ENCODE results near the gene PDSS2.

The PDSS2 gene

DNA sequence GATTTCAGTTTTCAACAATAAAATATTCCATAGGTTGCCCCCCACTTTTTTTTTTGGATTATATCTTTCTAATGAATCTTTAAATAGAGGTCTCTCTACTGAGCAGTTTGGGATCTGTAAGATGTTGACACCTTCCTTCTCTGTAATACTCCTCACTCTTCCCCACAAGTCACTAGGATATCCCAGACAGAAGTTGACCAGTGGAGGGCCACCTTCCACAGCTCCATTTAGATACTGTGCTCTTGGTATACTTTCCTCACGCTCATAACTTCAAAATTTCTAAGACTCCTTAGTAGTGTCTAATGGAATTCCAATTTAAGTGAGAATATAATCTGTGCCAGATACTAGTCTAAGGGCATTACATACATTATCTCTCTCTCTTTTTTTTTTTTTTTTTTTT, 185.1 kb downstream of the PDSS2 start:
- TF ChIP-seq, protein P1, sequence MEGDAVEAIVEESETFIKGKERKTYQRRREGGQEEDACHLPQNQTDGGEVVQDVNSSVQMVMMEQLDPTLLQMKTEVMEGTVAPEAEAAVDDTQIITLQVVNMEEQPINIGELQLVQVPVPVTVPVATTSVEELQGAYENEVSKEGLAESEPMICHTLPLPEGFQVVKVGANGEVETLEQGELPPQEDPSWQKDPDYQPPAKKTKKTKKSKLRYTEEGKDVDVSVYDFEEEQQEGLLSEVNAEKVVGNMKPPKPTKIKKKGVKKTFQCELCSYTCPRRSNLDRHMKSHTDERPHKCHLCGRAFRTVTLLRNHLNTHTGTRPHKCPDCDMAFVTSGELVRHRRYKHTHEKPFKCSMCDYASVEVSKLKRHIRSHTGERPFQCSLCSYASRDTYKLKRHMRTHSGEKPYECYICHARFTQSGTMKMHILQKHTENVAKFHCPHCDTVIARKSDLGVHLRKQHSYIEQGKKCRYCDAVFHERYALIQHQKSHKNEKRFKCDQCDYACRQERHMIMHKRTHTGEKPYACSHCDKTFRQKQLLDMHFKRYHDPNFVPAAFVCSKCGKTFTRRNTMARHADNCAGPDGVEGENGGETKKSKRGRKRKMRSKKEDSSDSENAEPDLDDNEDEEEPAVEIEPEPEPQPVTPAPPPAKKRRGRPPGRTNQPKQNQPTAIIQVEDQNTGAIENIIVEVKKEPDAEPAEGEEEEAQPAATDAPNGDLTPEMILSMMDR (IDR thresholded peaks at IDR 0.05; ENCODE audit: borderline replicate concordance, control extremely low read depth, extremely low read depth, insufficient read depth, missing control alignments): no peak
- DNase-seq (ENCODE audit: low spot score): no peak
- in situ Hi-C loops (cut with MboI; ENCODE audit: low sequenced_read_pairs, unreplicated experiment): no loop called here

DNA sequence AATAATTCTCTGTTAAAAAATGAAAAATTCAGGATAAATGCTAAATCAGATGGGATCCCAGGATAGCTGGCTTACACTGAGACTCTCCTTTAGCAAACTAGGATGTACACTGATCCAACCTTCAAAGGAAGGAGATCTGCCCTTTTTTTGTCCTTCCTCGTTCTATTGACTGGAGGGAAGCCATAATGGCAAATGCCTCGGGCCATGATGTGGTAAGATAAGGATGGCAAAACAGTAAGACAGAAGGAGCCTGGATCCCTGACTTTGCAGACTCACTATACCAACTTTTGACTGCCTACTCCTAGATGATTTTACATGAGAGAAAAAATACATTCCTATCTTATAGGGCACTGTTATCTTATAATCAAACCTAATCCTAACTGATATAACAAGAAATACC, 187.1 kb downstream of the PDSS2 start:
- no peak for DNase-seq (ENCODE audit: low spot score)
- in situ Hi-C loops (cut with MboI; ENCODE audit: low sequenced_read_pairs, unreplicated experiment): no loop called here
- TF ChIP-seq, protein P1 (IDR thresholded peaks at IDR 0.05; ENCODE audit: borderline replicate concordance, control extremely low read depth, extremely low read depth, insufficient read depth, missing control alignments): no peak

- TF ChIP-seq, protein P1 (IDR thresholded peaks at IDR 0.05; ENCODE audit: borderline replicate concordance, control extremely low read depth, extremely low read depth, insufficient read depth, missing control alignments): no peak
- in situ Hi-C loops (cut with MboI; ENCODE audit: low sequenced_read_pairs, unreplicated experiment): no loop called here
- DNase-seq (ENCODE audit: low spot score): no peak
Measured at GRCh38 chr6:107271208-107271790, 188.1 kb downstream of the PDSS2 start.

- in situ Hi-C loops (cut with MboI; ENCODE audit: low sequenced_read_pairs, unreplicated experiment): no loop called here
- TF ChIP-seq, protein P1 (IDR thresholded peaks at IDR 0.05; ENCODE audit: borderline replicate concordance, control extremely low read depth, extremely low read depth, insufficient read depth, missing control alignments): no peak
Measured at GRCh38 chr6:107267634-107268033, 191.7 kb downstream of the PDSS2 start.

GRCh38 chr6:107267006-107267405, 192.4 kb downstream of the PDSS2 start:
- in situ Hi-C loops (cut with MboI; ENCODE audit: low sequenced_read_pairs, unreplicated experiment): no loop called here
- no peak for DNase-seq (ENCODE audit: low spot score)
- TF ChIP-seq, protein P1 (IDR thresholded peaks at IDR 0.05; ENCODE audit: borderline replicate concordance, control extremely low read depth, extremely low read depth, insufficient read depth, missing control alignments): no peak

More at GRCh38 chr6:107267634-107268033, 191.7 kb downstream of the PDSS2 start:
- DNase-seq (ENCODE audit: low spot score): no peak

DNA sequence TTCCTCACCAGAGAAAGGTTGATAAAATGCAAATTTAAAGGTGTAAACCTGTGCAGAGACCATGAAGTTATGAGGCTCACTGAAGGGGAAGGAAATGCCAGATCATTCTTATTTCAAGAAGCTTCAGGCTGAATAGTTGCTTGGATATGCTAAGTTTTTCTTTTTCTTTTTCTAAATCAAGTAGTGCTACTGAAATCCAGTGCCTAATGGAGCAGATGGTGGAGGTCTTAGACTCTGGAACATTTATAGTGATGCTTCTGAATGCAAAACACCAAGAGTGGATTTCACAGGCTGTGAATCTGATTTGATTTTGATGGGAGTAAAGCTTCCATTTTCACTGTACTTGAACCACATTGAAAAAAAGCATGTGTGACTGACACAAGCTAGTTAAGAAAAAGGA, 192.8 kb downstream of the PDSS2 start:
- in situ Hi-C loops (cut with MboI; ENCODE audit: low sequenced_read_pairs, unreplicated experiment): no loop called here
- DNase-seq (ENCODE audit: low spot score): no peak
- TF ChIP-seq, protein P1 (IDR thresholded peaks at IDR 0.05; ENCODE audit: borderline replicate concordance, control extremely low read depth, extremely low read depth, insufficient read depth, missing control alignments): no peak

Data from GM13976 (cell line).